WTC11 (cell line): ENCODE measurements around the gene CCDC134. TPM values are rescaled to one million over a fixed set of nuclear protein-coding genes. Genes with fewer than 3 reads are reported as not detected.

Experiments
- ATAC-seq: fragments of 200-7000 bp; cut with Tn5 transposase; 2 replicates; pipeline ENCODE4 v1.10.0; 2021; ENCODE audit warnings: mild to moderate bottlenecking, moderate library complexity
- CTCF ChIA-PET: fragments of 300-600 bp; sonication (Branson Sonifier 250); formaldehyde crosslinking; loops from one replicate; lab custom pipeline; 2021; ENCODE audit warnings: antibody characterized with exemption; lab: Charles Lee
- POLR2A ChIA-PET: fragments of 350-600 bp; sonication (Branson Sonifier 250); formaldehyde crosslinking; loops from one replicate; lab custom pipeline; 2021; ENCODE audit warnings: antibody characterized with exemption; lab: Charles Lee
- DNase-seq: peaks from one replicate; pipeline ENCODE4 v3.0.0; 2021; ENCODE audit warnings: low spot score
- H3K27ac Mint-ChIP-seq: 2 replicates; pipeline ENCODE4 v1.8.0; 2021; ENCODE audit warnings: mixed read lengths
- H3K27me3 Mint-ChIP-seq: 2 replicates; pipeline ENCODE4 v1.8.0; 2021; ENCODE audit warnings: low read depth, mild to moderate bottlenecking, moderate library complexity, mixed read lengths
- H3K36me3 Mint-ChIP-seq: 2 replicates; pipeline ENCODE4 v1.8.0; 2021; ENCODE audit warnings: mixed read lengths
- H3K4me1 Mint-ChIP-seq: 2 replicates; pipeline ENCODE4 v1.8.0; 2022; ENCODE audit warnings: mixed read lengths
- H3K4me3 Mint-ChIP-seq: 2 replicates; pipeline ENCODE4 v1.8.0; 2021; ENCODE audit warnings: mild to moderate bottlenecking, moderate library complexity, mixed read lengths
- H3K9me3 Mint-ChIP-seq: 2 replicates; pipeline ENCODE4 v1.8.0; 2021; ENCODE audit warnings: mixed read lengths
- ARID4B ChIP-seq: sonication (generic); formaldehyde crosslinking; IDR thresholded peaks from 2 replicates; pipeline ENCODE4 v1.8.0; 2023; ENCODE audit warnings: missing genetic modification reagents, mild to moderate bottlenecking, borderline replicate concordance
- ATF1 ChIP-seq: sonication (generic); formaldehyde crosslinking; IDR thresholded peaks from 2 replicates; pipeline ENCODE4 v1.8.1; 2023; ENCODE audit warnings: mild to moderate bottlenecking, moderate library complexity, missing genetic modification reagents
- ATF3 ChIP-seq: sonication (generic); formaldehyde crosslinking; conservative IDR thresholded peaks from 2 replicates; pipeline ENCODE4 v1.8.1; 2022; ENCODE audit warnings: mild to moderate bottlenecking, missing genetic modification reagents
- E2F1 ChIP-seq: sonication (generic); formaldehyde crosslinking; IDR thresholded peaks from 2 replicates; pipeline ENCODE4 v1.8.0; 2022; ENCODE audit warnings: mild to moderate bottlenecking, missing genetic modification reagents
- E2F4 ChIP-seq: sonication (generic); formaldehyde crosslinking; IDR thresholded peaks from 2 replicates; pipeline ENCODE4 v1.8.1; 2022; ENCODE audit warnings: low read depth, mild to moderate bottlenecking, moderate library complexity, missing genetic modification reagents, borderline replicate concordance
- ELF4 ChIP-seq: sonication (generic); formaldehyde crosslinking; IDR thresholded peaks from 2 replicates; pipeline ENCODE4 v1.8.1; 2022; ENCODE audit warnings: low read depth, mild to moderate bottlenecking, moderate library complexity, missing genetic modification reagents
- ETV6 ChIP-seq: sonication (generic); formaldehyde crosslinking; IDR thresholded peaks from 2 replicates; pipeline ENCODE4 v1.8.1; 2022; ENCODE audit warnings: mild to moderate bottlenecking, missing genetic modification reagents
- JAZF1 ChIP-seq: fragments of 250-450 bp; sonication (Bioruptor Pico); IDR thresholded peaks from 2 replicates; pipeline ENCODE4 v1.9.0; 2021; ENCODE audit warnings: moderate library complexity, mild to moderate bottlenecking, inconsistent platforms
- PRDM15 ChIP-seq: sonication (generic); formaldehyde crosslinking; IDR thresholded peaks from 2 replicates; pipeline ENCODE4 v1.8.0; 2022; ENCODE audit warnings: missing genetic modification reagents
- SMAD3 ChIP-seq: sonication (generic); formaldehyde crosslinking; IDR thresholded peaks from 2 replicates; pipeline ENCODE4 v1.8.0; 2022; ENCODE audit warnings: missing genetic modification reagents, mild to moderate bottlenecking, borderline replicate concordance
- SMAD4 ChIP-seq: sonication (generic); formaldehyde crosslinking; IDR thresholded peaks from 2 replicates; pipeline ENCODE4 v1.8.0; 2022; ENCODE audit warnings: mild to moderate bottlenecking, missing genetic modification reagents
- ZNF263 ChIP-seq: sonication (generic); formaldehyde crosslinking; IDR thresholded peaks from 2 replicates; pipeline ENCODE4 v1.8.1; 2022; ENCODE audit warnings: low read depth, mild to moderate bottlenecking, moderate library complexity, missing genetic modification reagents
- ZNF281 ChIP-seq: sonication (generic); formaldehyde crosslinking; IDR thresholded peaks from 2 replicates; pipeline ENCODE4 v1.8.0; 2023; ENCODE audit warnings: mild to moderate bottlenecking, missing genetic modification reagents
- ZNF317 ChIP-seq: sonication (generic); formaldehyde crosslinking; IDR thresholded peaks from 2 replicates; pipeline ENCODE4 v1.8.1; 2023; ENCODE audit warnings: low read depth, mild to moderate bottlenecking, moderate library complexity, missing genetic modification reagents, borderline replicate concordance
- ZNF425 ChIP-seq: fragments of 250-450 bp; sonication (Bioruptor Pico); conservative IDR thresholded peaks from 2 replicates; pipeline ENCODE4 v1.9.0; 2021; ENCODE audit warnings: mild to moderate bottlenecking
- ZSCAN18 ChIP-seq: fragments of 250-450 bp; sonication (Bioruptor Pico); IDR thresholded peaks from 2 replicates; pipeline ENCODE4 v2.1.2; 2022; ENCODE audit warnings: mild to moderate bottlenecking, moderate library complexity
- total RNA-seq: library from RNA; stranded (reverse); gene quantifications from 3 replicates; pipeline ENCODE4 v1.2.3, GENCODE V29; 2021

CCDC134 gene
- total RNA-seq, 1 experiment from 2014 or later, result 19.0 TPM

- POLR2A ChIA-PET, result no interaction called here
- ATAC-seq (peak; percentile 54), DNase-seq (no peak)
- H3K27ac Mint-ChIP-seq, result peak overlapping the region; percentile 32; the same call in 1 of the 2 replicates
- CTCF ChIA-PET, result interaction anchor here (0.9 to 2.4 kb wide), 9 partner anchors 10 to 638 kb away, joined by 3 to 15 read pairs (median 4); partner anchors contain the start of gene SREBF2
- peaks cover 35% of the 10 kb centered on the region for H3K4me1 Mint-ChIP-seq
- no peaks in the 10 kb centered on the region for H3K9me3 Mint-ChIP-seq
- H3K27me3 Mint-ChIP-seq, result no peaks in the 10 kb centered on the region; the same call in 1 of the 2 replicates
- H3K36me3 Mint-ChIP-seq, result peaks cover 4% of the 10 kb centered on the region
- H3K4me3 Mint-ChIP-seq, result no peak overlapping the region
- TF ChIP-seq ZNF263 (CRISPR knock-in tag), result no peak
- no peak for TF ChIP-seq ARID4B
- no peak for TF ChIP-seq ATF1 (CRISPR knock-in tag)
- no peak for TF ChIP-seq E2F1 (CRISPR knock-in tag)
- TF ChIP-seq ZNF317 (CRISPR knock-in tag), result no peak
- TF ChIP-seq PRDM15 (CRISPR knock-in tag), result no peak
- TF ChIP-seq SMAD3 (CRISPR knock-in tag), result no peak
- TF ChIP-seq ATF3 (CRISPR knock-in tag), result no peak
- no peak for TF ChIP-seq JAZF1
- no peak for TF ChIP-seq SMAD4 (CRISPR knock-in tag)
- no peak for TF ChIP-seq ETV6 (CRISPR knock-in tag)
- TF ChIP-seq ZNF281, result no peak
- TF ChIP-seq ZNF425 (CRISPR knock-in tag), result no peak
- TF ChIP-seq ELF4, result no peak
- TF ChIP-seq E2F4 (CRISPR knock-in tag), result no peak
- no peak for TF ChIP-seq ZSCAN18 (CRISPR knock-in tag)
These were observed 22.0 kb downstream of the CCDC134 start for GRCh38 chr22:41822317-41823057.
